Stimulated activated CD4-positive, alpha-beta T cell treated with anti-CD3 and anti-CD28 coated beads, TNF-alpha, amount 100 ng/mL, for 24 hours (primary cell): ENCODE results near the gene GRM5.

Source experiments
- DNase-seq, 3 experiments: peaks; one replicate each; pipeline ENCODE4 v3.0.0-alpha.2; 2020; ENCODE audit warnings: low read depth in 3 of 3

The GRM5 gene

GRCh38 chr11:88704485-88704884 lies 361.3 kb downstream of the GRM5 start:
- DNase-seq: no peak

- no peak for DNase-seq
Observed at GRCh38 chr11:88701816-88702215, 364.0 kb downstream of the GRM5 start.

- no peak for DNase-seq
Observed at GRCh38 chr11:88697139-88697538, 368.6 kb downstream of the GRM5 start.

- DNase-seq: no peak
Observed at GRCh38 chr11:88695689-88696414, 369.9 kb downstream of the GRM5 start.

- no peak for DNase-seq
Observed at GRCh38 chr11:88692306-88693086, 373.3 kb downstream of the GRM5 start.

- no peak for DNase-seq
Observed at GRCh38 chr11:88689548-88690240, 376.1 kb downstream of the GRM5 start.

- DNase-seq: no peak
Observed at GRCh38 chr11:88683024-88683423, 382.8 kb downstream of the GRM5 start.

- DNase-seq: no peak
Observed at GRCh38 chr11:88680806-88681205, 385.0 kb downstream of the GRM5 start.

GRCh38 chr11:88666364-88666763 lies 399.4 kb downstream of the GRM5 start:
- DNase-seq: no peak

- DNase-seq: no peak
Observed at GRCh38 chr11:88657076-88657738, 408.6 kb downstream of the GRM5 start.

- no peak for DNase-seq
Observed at GRCh38 chr11:88656283-88656682, 409.5 kb downstream of the GRM5 start.

- DNase-seq: no peak
Observed at GRCh38 chr11:88655656-88656055, 410.1 kb downstream of the GRM5 start.

- DNase-seq: no peak
Observed at GRCh38 chr11:88655196-88655595, 410.6 kb downstream of the GRM5 start.

- DNase-seq: no peak
Observed at GRCh38 chr11:88651556-88651955, 414.2 kb downstream of the GRM5 start.

- no peak for DNase-seq
Observed at GRCh38 chr11:88644724-88645123, 421.1 kb downstream of the GRM5 start.

- no peak for DNase-seq
Observed at GRCh38 chr11:88632163-88632562, 433.6 kb downstream of the GRM5 start.

- no peak for DNase-seq
Observed at GRCh38 chr11:88631497-88631896, 434.3 kb downstream of the GRM5 start.

GRCh38 chr11:88629496-88629895 lies 436.3 kb downstream of the GRM5 start:
- DNase-seq: no peak

GRCh38 chr11:88626216-88626615 lies 439.6 kb downstream of the GRM5 start:
- DNase-seq: no peak

- no peak for DNase-seq
Observed at GRCh38 chr11:88623531-88623930, 442.3 kb downstream of the GRM5 start.

- no peak for DNase-seq
Observed at GRCh38 chr11:88620568-88621130, 445.1 kb downstream of the GRM5 start.
